NOMO-1 treated with DMSO at 0.1 percent for 48 hours (cell line): ENCODE measurements around the gene CCDC38.
"Not testable (repeated sequence)": the region's sequence is repeated elsewhere in the genome, so short reads cannot be mapped to it uniquely, and the experiment has no call there.

Experiments
- DNase-seq: peaks from one replicate; lab custom pipeline; 2025; ENCODE audit not compliant: unreplicated experiment; lab: John Stamatoyannopoulos, UW

Gene CCDC38

DNA sequence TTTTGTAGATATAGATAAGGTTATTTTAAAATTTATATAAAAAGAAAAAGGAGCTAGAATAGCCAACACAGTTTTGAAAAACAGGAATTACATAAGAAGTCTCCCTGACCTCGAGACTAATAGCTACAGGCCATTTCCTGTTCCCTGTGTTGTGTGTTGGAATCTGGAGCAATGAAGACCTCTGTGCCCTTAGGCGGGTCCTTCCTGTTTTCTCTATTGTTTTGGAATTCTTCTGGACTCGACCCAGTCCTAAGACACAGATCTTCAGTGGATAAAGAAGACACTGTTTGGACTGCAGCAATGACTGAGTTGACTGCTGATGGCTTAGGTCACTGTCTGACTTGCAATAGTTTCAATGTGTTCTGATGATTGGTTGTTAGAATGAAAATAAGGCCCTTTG is 57.4 kb downstream of the CCDC38 start:
- DNase-seq, result no peak

DNA sequence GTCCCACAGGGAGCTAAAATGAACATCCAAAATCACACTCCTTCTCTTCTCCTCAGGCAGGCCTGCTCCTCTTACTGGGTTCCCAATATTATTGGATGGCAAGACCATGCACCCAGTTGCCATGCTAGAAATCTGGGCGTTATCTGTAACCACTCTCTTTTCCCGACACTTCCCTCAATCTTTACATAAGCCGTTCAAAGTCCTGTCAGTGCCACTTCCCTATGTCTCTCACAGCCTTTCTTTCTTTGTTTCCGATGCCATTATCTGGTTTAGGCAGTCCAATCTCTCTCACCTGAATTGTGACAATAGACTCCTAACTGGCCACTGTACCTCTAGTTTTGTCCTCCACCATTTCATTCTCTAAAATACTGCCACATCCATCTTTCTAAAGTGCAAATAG is 59.5 kb downstream of the CCDC38 start:
- DNase-seq, result no peak

DNA sequence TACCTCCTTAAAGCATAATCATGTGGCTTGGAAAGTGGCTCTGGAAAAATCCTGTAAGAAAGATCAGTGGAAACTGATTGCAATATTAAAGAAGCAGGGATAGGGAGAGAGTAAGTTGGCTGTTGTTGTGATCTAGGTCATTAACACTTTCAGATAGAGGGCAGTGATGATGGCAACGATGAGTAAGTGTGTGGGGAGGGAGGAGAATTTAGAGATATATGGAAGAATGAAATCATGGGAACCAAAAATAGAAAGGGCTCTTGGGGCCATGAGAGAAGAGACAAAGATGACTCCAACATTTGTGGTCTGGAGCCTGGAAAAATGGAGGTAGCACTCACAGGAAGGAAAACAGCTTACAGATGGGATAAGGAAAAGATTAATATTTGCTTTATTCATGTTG is 60.3 kb downstream of the CCDC38 start:
- DNase-seq, result no peak

DNA sequence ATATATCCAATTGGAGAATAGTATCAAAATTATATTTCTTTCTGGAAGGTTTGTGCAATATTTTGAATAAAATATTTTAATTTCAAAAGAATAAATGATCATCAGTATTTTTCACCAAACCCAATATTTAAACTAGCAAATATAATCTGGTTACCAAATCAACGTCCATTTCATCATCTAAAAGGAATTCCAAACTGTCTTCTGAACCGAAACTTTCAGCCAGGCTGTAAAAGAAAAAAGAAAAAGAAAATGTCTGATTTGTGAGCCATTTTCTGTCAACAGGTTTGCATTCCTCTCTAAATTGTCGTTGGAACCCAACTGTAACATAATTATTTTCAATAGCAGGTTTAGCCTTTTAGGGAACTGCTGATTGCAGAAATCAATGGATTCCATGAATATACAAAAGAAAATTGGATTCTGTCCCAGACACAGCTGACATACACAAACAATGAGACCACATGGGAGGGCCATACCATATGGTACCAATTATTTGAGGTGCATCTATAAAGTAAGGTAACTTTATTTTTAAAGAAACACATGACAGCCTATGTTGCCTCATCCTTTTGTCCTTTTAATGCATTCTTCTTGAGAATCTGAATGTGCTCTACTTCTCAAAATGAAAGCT is 61.0 kb downstream of the CCDC38 start:
- DNase-seq, result no peak

DNA sequence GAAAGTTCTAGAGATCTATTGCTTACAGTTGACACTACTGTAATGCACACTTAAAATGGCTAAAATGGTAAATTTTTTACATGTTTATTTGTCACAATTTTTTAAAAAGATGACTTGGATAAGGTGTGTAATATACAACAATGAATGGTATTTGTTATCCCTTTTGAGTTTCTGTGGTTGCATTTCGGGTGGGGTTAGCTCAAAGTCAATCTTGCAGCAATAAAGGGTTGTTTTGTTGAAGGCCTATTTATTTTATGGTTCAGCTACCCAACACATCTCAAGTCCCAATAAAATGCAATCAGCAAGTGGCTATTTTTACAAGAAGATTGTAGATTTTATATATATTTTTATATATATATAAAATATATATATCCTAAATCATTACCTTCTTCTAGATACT is 61.5 kb downstream of the CCDC38 start:
- DNase-seq, result no peak

DNA sequence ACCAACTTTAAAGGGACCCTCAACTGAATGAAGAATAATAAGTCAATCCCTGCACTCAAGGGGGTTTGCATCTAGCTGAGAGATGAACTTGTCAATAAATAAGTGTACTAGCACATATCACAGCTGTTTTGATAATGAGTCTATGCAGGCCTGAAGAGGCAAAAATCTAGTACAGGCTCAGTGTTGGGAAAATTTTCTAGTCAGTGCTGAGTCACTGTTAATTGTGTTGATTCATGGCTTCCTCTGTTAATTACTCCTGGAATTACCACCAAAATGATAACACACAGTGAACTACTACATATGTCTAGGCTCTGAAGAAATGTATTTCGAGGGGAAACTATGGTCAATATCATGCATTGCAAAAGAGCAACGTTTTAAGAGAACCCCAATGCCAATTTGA is 64.8 kb downstream of the CCDC38 start:
- peak; percentile 55 for DNase-seq

DNA sequence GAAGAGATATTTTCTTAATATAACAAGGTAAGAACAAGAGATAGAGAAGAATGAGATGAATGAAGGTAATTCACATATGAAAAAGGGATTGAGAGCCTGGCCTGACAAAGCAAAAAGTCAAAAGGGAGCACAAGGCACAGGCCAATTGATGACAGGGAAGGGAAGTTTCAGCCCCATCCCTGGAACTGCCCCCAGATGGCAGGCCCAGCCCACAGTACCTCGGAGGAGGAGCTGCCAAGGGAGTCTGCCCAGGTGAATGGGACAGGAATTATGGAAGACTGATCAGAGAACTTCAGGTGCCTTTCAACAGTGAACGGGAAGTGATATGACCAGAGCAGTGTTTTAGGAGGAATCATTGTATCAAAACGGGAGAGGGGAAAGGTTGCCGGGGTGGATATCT is 68.0 kb downstream of the CCDC38 start:
- no peak for DNase-seq

DNA sequence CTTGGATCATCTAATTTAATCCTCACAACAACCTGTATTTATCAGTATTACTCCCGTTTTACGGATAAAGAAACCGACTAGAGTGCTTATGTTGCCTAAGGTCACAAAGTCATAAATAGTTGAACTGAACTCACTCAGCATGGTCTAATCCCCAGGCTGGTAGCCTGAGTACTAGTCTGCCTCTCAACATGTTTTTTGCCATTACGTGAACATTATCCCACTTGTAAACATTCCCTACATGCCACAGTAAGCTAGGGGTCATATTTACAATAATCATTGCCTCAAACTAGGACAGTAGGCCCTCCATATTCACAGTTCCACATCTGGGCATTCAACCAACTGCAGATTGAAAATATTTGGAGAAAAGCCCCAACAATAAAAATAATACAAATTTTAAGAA is 71.5 kb downstream of the CCDC38 start:
- DNase-seq, result no peak

DNA sequence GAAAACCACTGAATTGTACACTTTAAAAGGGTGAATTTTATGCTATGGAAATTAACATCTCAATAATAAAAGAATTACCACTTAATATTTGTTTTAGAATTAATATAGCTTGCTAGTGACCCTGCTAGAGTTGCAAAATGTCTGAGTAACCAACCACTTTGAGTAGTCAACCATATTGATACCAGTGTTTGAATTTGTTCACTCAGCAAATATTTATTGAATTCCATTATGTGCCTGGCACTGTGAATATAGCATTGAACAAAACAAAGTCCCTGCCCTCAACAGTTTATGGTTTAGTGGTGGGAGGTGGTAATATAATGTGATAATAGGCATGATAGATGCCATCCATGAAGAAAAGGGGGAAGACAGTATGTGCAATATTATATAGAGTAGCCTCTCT is 79.1 kb downstream of the CCDC38 start:
- DNase-seq, result no peak

DNA sequence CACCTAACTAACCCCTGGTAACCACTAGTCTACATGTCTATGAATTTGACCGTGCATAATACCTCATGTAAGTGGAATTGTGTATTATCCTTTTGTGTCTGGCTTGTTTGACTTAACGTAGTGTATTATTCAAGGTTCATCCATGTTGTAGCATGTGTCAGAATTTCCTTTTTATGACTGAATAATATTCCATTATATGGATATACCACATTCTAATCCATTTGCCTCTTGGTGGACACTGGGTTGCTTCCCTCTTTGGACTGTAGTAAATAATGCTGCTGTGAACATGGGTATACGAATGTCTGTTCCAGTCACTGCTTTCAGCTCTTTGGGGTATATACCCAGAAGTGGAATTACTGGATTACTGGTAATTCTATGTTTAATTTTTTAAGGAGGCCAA is 80.4 kb downstream of the CCDC38 start:
- DNase-seq, result no peak

DNA sequence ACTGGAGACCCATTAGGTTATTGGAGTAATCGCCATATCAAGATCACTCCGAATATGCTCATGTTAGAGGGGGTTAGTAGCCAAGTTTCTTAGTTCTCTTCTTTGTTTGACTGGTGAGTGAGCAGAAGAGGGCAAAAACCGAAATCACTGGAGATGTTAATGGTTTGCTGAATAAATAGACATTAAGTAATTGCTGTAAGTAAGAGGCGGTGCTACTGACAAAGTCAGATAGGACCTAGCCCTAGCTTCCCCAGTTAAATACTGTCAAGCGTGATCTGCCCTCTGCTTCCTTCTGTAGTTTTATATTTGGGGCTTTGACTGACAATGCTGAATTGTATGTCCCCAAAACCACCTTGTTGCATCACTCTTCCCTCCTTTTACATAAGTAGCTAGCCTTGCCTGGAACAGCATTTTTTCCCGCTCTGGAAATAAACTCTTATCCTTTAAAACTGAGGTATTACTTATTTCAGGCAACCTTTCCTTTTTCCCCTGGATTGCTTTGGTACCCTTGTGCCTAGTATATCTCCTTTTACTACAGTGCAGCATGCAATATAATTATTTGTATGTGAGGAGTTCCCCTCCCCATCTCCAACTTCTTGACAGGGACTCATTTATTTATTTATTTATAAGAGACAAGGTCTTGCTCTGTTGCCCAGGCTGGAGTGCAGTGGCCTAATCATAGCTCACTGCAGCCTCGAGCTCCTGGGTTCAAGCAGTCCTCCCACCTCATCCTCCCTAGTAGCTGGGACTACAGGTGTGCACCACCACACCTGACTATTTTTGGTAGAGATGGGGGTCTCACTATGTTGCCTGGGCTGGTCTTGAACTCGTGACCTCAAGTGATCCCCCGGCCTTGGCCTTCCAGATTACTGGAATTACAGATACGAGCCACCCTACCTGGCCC is 82.2 kb downstream of the CCDC38 start:
- DNase-seq, result peak; percentile 6

DNA sequence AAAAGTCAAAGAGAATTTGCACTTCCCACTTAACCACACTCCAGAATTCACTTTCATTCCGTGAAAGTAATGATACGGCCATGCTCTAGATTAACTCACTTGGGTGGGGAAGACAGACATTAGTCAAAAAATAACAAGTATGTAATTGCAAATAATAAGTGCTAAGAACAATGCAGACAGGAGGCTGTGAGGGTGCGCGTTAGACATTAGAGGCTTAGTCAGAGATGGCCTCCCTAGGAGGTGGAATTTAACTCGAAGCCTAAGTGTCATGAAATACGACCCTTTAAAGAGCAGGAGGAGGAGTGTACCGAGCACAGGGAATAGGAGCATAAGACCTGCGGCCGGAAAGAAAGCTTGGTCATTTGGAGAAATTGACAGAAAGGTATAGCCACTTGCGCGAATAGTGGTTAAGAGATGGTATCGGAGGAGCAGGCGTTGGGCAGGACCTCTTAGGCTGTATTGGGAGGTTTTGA is 83.0 kb downstream of the CCDC38 start:
- peak; percentile 7 for DNase-seq

DNA sequence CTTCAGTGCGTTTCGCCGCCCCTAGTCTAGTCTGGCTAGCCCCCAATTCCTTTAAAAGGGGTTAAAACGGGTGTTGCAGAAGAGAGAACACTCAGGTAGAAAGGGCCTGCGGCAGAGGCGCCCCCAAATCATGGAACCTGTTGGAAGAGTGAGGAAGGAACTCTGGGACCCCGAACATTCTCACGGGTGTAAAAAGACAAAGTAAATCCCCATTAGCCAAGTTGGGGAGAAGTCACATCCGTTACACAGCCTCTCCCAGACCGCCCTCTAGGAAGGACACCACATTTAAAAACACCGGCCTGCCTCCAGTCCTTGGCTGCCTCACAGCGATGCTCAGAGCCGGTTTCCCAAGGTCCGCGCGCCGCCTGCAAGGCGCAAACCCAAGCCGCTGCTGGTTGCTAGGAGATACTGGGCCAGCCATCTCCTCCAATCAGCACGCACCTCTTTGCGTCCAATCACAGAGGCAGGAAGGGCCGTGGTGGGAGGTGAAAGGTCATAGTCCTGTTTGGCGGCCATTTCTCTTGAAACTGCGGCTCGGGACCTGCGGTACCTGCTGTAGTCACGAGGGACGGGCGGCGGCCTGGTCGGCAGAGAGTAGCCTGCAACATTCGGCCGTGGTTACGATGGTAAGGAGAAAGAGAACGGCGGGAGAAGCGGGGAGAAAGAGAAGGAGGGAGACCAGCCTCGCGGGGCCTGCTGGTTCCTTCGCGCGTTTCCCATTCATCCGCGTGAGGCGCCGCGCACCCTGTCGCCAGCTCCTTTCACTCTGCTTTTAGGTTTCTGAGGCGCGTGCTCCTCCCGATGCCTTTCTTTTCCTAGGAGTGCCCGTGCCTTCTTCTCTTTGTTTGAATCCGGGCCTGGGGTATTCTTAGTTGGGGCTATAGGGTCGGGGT is 83.7 kb downstream of the CCDC38 start, which contains the start of gene SNRPF:
Gene SNRPF, plus strand, starts transcription at position 502 of the 893 bp plus-strand sequence. Its CDS starts 122 bp downstream, at position 624.
- peak; percentile 95 for DNase-seq

DNA sequence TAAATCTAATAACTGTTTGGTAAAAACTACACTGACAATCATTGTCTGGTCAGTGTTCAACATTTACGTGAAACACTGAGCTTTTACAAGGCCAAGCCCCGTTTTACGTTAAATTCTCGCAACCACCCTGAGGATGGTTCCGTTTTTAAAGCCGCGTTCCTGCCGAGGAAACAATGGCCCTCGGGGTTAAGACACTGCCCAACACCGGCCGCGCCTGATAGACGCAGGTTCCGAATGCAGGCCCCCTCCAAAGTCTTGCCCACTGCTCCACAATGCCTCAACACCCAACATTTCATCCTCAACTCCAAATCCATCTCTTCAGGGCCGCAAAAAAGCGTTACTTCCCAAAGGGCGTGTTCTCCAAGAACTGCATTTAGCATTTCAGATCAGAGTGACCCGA is 84.6 kb downstream of the CCDC38 start:
- peak; percentile 45 for DNase-seq

DNA sequence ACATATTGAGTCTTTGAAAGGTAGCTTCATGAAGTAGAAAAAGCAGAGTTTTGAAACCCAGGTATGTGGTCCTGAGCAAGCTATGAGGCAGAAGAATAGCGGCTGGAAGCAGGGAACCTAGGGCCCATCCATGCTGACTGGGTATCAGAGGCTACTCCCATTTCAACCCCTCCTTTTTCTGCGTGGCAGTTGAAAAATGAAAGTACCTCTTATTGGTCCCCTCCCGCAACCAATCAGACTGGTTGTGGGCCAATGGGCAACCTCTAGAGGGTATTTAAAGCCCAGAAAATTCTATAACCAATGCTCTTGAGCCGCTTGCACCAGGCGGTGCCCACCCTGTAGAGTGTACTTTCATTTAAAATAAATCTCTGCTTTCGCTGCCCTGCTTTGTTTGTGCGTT is 85.3 kb downstream of the CCDC38 start:
- peak; percentile 14 for DNase-seq

DNA sequence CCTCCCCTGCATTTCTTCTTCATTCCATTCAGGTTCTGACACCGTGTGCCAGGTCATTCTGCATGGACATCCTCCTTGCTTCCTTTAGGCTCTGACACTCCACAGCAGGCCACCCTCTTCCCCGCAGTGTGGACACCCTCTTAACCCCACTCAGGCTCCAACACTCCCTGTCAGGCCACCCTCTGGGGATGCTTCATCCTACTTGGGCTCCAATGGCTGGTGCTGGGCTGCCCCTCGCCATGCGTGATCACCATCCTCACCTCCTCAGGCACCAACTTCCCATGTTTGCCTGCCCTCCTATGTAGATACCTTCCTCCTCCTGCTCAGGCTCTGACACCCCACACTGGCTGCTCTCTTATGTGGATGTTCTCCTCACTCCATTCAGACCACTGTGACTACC is 90.3 kb downstream of the CCDC38 start:
- DNase-seq, result no peak

DNA sequence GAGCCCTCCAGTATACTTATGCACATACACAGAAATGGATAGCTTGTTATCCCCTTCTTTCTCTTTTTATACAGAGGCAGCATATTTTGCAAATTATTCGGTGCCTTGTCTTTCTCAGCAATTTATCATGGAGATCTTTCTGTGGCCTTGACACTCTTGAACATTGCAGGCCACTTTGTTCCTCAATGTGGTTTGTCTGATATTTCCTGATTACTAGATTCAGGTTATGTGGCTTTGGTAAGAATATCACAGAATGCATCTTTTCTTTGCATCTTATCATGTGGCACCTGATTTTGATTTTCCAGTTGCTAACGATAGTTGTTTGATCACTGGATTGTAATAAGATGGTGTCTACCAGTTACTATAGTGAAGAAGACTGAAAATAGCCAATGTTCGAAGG is 90.8 kb downstream of the CCDC38 start:
- peak; percentile 23 for DNase-seq

DNA sequence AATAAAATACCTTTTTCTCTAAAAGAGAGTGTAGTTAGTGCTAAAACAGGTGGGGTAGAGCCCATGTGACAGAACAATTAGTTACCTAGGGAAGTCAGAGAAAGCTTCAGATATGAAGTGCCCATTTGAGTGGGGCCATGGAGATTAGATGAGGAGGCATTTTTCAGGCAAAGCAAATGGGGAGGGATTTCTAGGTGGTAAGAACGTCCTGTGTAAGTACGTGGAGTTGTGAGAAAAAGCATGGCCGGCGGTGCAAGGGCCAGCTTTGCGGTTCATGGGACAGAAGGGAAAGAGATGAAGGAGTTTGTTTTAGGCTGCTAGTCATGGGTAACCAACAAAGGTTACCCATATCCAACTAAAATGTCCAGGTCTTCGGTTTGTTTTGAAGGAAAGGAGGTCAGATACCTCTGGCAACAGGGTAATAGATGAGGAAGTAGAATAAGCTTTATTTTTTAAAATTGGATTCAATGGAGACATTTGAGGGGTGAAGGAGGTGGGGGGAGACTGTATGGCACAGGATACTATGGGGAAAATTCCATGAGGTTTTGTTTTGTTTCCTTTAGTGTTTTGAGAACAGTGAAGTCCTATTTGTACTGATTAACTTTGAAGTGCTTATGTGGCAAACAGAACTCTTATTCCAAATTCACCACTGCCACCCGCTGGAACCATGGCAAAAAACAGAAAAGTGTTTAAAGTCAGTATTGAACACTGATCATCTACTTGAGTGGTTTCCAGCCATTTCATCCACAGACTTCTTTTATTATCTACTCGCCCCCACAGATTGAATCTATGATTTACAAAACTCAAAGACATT is 93.6 kb downstream of the CCDC38 start:
- DNase-seq, result no peak

DNA sequence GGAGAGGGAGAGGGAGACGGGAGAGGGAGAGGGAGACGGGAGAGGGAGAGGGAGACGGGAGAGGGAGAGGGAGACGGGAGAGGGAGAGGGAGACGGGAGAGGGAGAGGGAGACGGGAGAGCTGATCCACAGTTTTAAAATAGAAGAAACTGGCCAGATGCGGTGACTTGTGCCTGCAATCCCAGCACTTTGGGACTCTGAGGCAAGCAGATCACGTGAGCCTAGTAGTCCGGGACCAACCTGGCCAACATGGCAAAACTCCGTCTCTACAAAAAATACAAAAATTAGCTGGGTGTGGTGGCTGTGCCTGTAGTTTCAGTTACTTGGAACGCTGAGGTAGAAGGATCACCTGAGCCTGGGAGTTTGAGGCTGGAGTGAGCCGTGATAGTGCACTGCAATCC is 100.0 kb downstream of the CCDC38 start:
- not testable (repeated sequence) for DNase-seq

DNA sequence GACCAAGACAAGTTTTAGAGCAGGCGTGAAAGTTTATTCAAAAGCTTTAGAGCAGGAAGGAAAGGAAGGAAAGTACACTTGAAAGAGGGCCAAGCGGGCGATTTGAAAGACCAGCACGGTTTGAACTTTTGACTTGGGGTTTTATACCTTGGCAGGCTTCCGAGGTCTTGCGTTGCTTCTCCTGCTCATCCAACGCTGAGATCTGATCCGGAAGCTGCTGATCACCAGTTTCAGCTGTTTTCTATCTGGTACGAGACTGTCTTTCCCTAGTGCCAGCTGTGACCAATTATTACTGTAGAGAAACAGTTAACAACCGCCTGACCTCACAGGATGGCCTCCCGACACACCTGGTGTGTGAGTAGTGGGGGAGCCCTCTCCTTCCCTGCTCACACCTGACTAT is 104.3 kb downstream of the CCDC38 start:
- peak; percentile 5 for DNase-seq
